Mucosa of descending colon (tissue), 3 donors: ENCODE measurements around the gene KRT23. TPM values are rescaled to one million over a fixed set of nuclear protein-coding genes. Genes with fewer than 3 reads are reported as not detected.

ENCODE experiments used
- ATAC-seq: fragments of 200-7000 bp; cut with Tn5 transposase; one replicate; pipeline ENCODE4 v1.9.1; 2020; ENCODE audit warnings: mild to moderate bottlenecking, moderate library complexity
- DNase-seq, 3 donors: peaks; one replicate each; pipeline ENCODE4 v3.0.0-alpha.2; 2020
- H3K36me3 ChIP-seq: fragments of 200-600 bp; one replicate; pipeline ENCODE4 v1.8.0; 2021; ENCODE audit warnings: low read depth, mild to moderate bottlenecking
- H3K4me1 ChIP-seq: fragments of 200-600 bp; one replicate; pipeline ENCODE4 v1.8.0; 2021; ENCODE audit warnings: low read depth, mild to moderate bottlenecking
- H3K4me3 ChIP-seq: fragments of 200-600 bp; one replicate; pipeline ENCODE4 v1.8.0; 2021; ENCODE audit warnings: mild to moderate bottlenecking
- H3K9me3 ChIP-seq: fragments of 200-600 bp; one replicate; pipeline ENCODE4 v1.8.0; 2021; ENCODE audit warnings: mild to moderate bottlenecking
- intact Hi-C, 2 donors: fragments of 100-400 bp; cut with DNase I in 1 of 2; cut with micrococcal nuclease in 1 of 2; formaldehyde crosslinking; loops; one replicate each; pipeline versions ENCODE4 v1.11.0 to v1.11.1; 2022; cut with DNase I, micrococcal nuclease
- total RNA-seq, 3 donors: library from RNA; stranded (reverse); fragmentation: NEBNext Ultra II Directional in 2 of 3; extraction: Animal tissue kit (Norgen Biotek cat#: 25700) in 2 of 3; gene quantifications; one replicate each; pipeline versions ENCODE4 v1.2.1 to v1.2.4, GENCODE V29; 2021 to 2023
- TF ChIP-seq, protein P1 (sequence below): fragments of 200-600 bp; IDR thresholded peaks from one replicate; pipeline ENCODE4 v1.8.0; 2022; ENCODE audit warnings: antibody characterized with exemption, mild to moderate bottlenecking
- donor health status: DM: no; HTN: no; CAD: no; lungs with moderate emphysema.
- donor health status: DM: no; HTN: no; CAD: no.
- donor health status: DM: no; HTN: yes; CAD: no.

The KRT23 gene
- total RNA-seq, 3 donors from 2014 or later = 0.53 TPM; not detected in 2

DNA sequence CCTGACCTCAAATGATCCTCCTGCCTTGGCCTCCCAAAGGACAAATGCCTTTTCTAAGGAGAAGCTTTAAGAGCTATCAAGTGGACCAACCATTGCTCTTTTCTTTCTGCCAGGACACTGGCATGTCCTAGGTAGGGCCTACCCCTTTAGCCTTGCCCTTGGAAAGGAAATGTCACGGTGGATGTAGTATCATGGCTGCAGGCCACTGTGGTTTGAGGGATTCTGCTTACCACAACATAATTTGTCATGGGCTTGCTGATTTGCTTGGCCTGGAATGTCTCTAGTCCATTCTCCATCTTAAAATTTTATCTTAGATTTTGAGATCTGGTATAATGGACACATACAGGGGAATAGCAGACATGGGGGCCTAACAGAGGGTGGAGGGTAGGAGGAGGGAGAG, 58.4 kb downstream of the KRT23 start:
- Histone ChIP-seq H3K4me3 (no peak overlapping the region), H3K4me1 (peaks cover 4% of the 10 kb centered on the region), H3K9me3 (no peaks in the 10 kb centered on the region), H3K36me3 (no peaks in the 10 kb centered on the region)
- intact Hi-C loops = no loop called here
- DNase-seq = no peak
- ATAC-seq = no peak
- TF ChIP-seq, protein P1, sequence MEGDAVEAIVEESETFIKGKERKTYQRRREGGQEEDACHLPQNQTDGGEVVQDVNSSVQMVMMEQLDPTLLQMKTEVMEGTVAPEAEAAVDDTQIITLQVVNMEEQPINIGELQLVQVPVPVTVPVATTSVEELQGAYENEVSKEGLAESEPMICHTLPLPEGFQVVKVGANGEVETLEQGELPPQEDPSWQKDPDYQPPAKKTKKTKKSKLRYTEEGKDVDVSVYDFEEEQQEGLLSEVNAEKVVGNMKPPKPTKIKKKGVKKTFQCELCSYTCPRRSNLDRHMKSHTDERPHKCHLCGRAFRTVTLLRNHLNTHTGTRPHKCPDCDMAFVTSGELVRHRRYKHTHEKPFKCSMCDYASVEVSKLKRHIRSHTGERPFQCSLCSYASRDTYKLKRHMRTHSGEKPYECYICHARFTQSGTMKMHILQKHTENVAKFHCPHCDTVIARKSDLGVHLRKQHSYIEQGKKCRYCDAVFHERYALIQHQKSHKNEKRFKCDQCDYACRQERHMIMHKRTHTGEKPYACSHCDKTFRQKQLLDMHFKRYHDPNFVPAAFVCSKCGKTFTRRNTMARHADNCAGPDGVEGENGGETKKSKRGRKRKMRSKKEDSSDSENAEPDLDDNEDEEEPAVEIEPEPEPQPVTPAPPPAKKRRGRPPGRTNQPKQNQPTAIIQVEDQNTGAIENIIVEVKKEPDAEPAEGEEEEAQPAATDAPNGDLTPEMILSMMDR = no peak

DNA sequence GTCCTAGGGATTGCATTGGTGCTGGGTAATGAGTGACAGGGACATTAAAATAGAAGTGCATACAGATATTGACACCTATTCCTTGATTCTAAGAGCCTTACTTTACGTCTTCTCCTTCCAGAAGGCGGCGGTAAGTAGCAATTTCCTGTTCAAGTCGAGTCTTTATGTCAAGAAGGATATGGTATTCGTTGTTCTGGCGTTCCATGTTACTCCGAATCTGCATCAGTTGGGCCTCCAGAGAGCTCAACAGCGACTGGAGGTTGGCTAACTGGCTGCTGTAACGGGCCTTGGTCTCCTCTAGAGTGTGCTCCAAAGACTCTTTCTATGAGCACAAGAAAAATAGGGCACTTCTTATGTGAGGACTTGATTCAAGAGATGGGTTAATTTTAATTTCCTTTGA, 59.4 kb downstream of the KRT23 start:
- intact Hi-C loops = no loop called here
- Histone ChIP-seq H3K4me1 (peaks cover 4% of the 10 kb centered on the region), H3K4me3 (no peak overlapping the region), H3K9me3 (no peaks in the 10 kb centered on the region), H3K36me3 (no peaks in the 10 kb centered on the region)
- TF ChIP-seq, protein P1 = no peak
- DNase-seq (no peak), ATAC-seq (no peak)

DNA sequence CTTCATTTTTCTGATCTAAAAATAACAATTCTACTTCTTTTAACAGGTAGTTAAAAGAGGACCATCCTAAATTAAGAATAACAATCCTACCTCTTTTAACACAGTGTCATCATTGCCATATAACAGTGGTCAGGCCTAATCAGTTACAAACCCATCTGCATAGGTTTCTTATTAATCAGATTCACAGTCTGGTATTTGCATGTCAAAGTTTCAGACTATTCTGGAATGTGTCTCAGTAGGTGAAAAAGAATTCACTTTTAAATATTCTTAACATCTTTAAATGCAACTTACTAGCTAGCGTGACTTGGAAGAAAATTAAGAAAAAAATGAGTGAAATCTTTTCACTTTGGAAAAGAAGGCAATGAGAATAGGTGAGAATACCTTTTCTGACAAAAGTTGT, 63.6 kb downstream of the KRT23 start:
- Histone ChIP-seq H3K36me3 (no peaks in the 10 kb centered on the region), H3K4me1 (no peaks in the 10 kb centered on the region), H3K9me3 (no peaks in the 10 kb centered on the region), H3K4me3 (no peak overlapping the region)
- TF ChIP-seq, protein P1 = no peak
- intact Hi-C loops = no loop called here
- DNase-seq (no peak), ATAC-seq (no peak)

DNA sequence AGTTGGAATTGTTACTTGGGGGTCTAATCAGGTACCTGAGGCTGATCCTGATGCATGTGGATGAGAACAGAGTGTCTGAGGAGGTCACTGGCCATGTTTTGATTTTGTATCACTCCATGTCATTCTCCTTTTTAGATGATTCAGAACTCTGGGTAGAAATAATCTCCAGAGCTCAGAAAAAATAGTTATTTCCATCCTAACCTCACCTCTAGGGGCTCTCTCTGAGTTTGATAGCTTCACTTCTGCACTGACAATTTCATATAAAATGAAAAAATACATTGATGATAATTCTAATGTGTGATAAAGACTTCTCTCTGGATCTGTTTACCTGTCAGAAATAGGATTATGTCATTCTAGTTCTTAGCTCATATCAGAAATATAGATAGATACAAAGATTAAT, 64.2 kb downstream of the KRT23 start:
- TF ChIP-seq, protein P1 = no peak

More for the DNA sequence above, 64.2 kb downstream of the KRT23 start:
- no peaks in the 10 kb centered on the region for H3K9me3 ChIP-seq
- ATAC-seq (no peak), DNase-seq (no peak)
- H3K4me1 ChIP-seq = no peaks in the 10 kb centered on the region
- intact Hi-C loops = no loop called here
- H3K36me3 ChIP-seq = no peaks in the 10 kb centered on the region
- no peak overlapping the region for H3K4me3 ChIP-seq

Other genes starting within 250 kb of the KRT23 start
- 1 to 10 TPM; 2.0 to 4.2 (median 2.4) TPM for gene KRT24, start 233.9 kb downstream of the KRT23 start, total RNA-seq
- not detected for gene KRT25, start 182.3 kb downstream of the KRT23 start, total RNA-seq
- not detected for gene KRT26, start 165.4 kb downstream of the KRT23 start, total RNA-seq
- not detected for gene KRT27, start 155.1 kb downstream of the KRT23 start, total RNA-seq
- not detected for gene KRT28, start 137.7 kb downstream of the KRT23 start, total RNA-seq
- 10 to 100 TPM; 24.5 to 33.1 (median 26.4) TPM for gene KRT10, start 115.0 kb downstream of the KRT23 start, total RNA-seq
- 1 to 10 TPM in 2 of 3 donors, under 1 TPM in 1; 0.80 to 6.0 (median 2.5) TPM for gene KRT12, start 70.4 kb downstream of the KRT23 start, total RNA-seq
- gene KRT20, start 52.4 kb downstream of the KRT23 start, total RNA-seq = 1,000 to 10,000 TPM in 2 of 3 donors, 100 to 1,000 TPM in 1; 553 to 1,810 (median 1,312) TPM
- under 1 TPM in 1 of 3 donors, not detected in 2; 0.52 TPM for gene KRT39, start 29.3 kb upstream of the KRT23 start, total RNA-seq
- under 1 TPM in 1 of 3 donors, not detected in 2; 0.22 TPM for gene KRT40, start 46.7 kb upstream of the KRT23 start, total RNA-seq
- gene KRTAP3-3, start 56.5 kb upstream of the KRT23 start, total RNA-seq = not detected
- gene KRTAP3-2, start 62.3 kb upstream of the KRT23 start, total RNA-seq = not detected
- not detected for gene KRTAP3-1, start 71.5 kb upstream of the KRT23 start, total RNA-seq
- gene KRTAP1-5, start 89.6 kb upstream of the KRT23 start, total RNA-seq = not detected
- not detected for gene KRTAP1-4, start 92.5 kb upstream of the KRT23 start, total RNA-seq
- gene KRTAP1-3, start 97.2 kb upstream of the KRT23 start, total RNA-seq = not detected
- gene KRTAP1-1, start 103.8 kb upstream of the KRT23 start, total RNA-seq = not detected
- not detected for gene KRTAP2-1, start 109.7 kb upstream of the KRT23 start, total RNA-seq
- gene KRTAP2-2, start 117.6 kb upstream of the KRT23 start, total RNA-seq = not detected
- gene KRTAP2-3, start 122.5 kb upstream of the KRT23 start, total RNA-seq = not detected
- not detected for gene KRTAP2-4, start 128.2 kb upstream of the KRT23 start, total RNA-seq
- gene KRTAP4-7, start 146.5 kb upstream of the KRT23 start, total RNA-seq = not detected
- not detected for gene KRTAP4-8, start 160.5 kb upstream of the KRT23 start, total RNA-seq
- not detected for gene KRTAP4-16, start 164.6 kb upstream of the KRT23 start, total RNA-seq
- gene KRTAP4-9, start 167.7 kb upstream of the KRT23 start, total RNA-seq = not detected
- not detected for gene KRTAP4-11, start 180.7 kb upstream of the KRT23 start, total RNA-seq
- gene KRTAP4-12, start 186.5 kb upstream of the KRT23 start, total RNA-seq = not detected
- not detected for gene KRTAP4-6, start 202.9 kb upstream of the KRT23 start, total RNA-seq
- not detected for gene KRTAP4-5, start 212.2 kb upstream of the KRT23 start, total RNA-seq
- not detected for gene KRTAP4-4, start 223.1 kb upstream of the KRT23 start, total RNA-seq
- not detected for gene KRTAP4-3, start 230.6 kb upstream of the KRT23 start, total RNA-seq
- gene KRTAP4-2, start 240.6 kb upstream of the KRT23 start, total RNA-seq = not detected
- under 1 TPM in 1 of 3 donors, not detected in 2; 0.84 TPM for gene KRTAP4-1, start 247.3 kb upstream of the KRT23 start, total RNA-seq